DND-41 (cell line): ENCODE data around the gene DDC.

Experiments
- ATAC-seq: fragments of 200-7000 bp; cut with Tn5 transposase; 3 replicates; pipeline ENCODE4 v1.9.1; 2021; ENCODE audit warnings: low read depth; ENCODE audit not compliant: insufficient read depth
- DNase-seq: peaks from one replicate; pipeline ENCODE4 v3.0.0-alpha.2; 2020
- H2AFZ ChIP-seq: 2 replicates; pipeline ENCODE4 v1.6.0; 2012; ENCODE audit warnings: low read depth, low read length
- H3K27ac ChIP-seq: 2 replicates; pipeline ENCODE4 v1.5.1; 2012; ENCODE audit warnings: low read length, inconsistent platforms
- H3K27me3 ChIP-seq: fragments of 200-600 bp; sonication (generic); 2 replicates; pipeline ENCODE4 v1.6.0; 2012; ENCODE audit warnings: low read length, mild to moderate bottlenecking, inconsistent platforms; ENCODE audit not compliant: insufficient read depth, poor library complexity
- H3K36me3 ChIP-seq: 2 replicates; pipeline ENCODE4 v1.5.1; 2012; ENCODE audit warnings: low read length, inconsistent platforms; ENCODE audit not compliant: insufficient read depth
- H3K4me1 ChIP-seq: 2 replicates; pipeline ENCODE4 v1.5.1; 2012; ENCODE audit warnings: mild to moderate bottlenecking, low read length; ENCODE audit not compliant: insufficient read depth
- H3K4me2 ChIP-seq: 2 replicates; pipeline ENCODE4 v1.6.0; 2012; ENCODE audit warnings: mild to moderate bottlenecking, moderate library complexity, low read length, inconsistent platforms; ENCODE audit not compliant: insufficient read depth
- H3K4me3 ChIP-seq, 2 experiments: fragments of 200-600 bp in 1 of 2; shearing (Covaris generic) in 1 of 2; 2 replicates each; pipeline ENCODE4 v1.5.1; 2012 to 2016; ENCODE audit warnings: inconsistent platforms in 2 of 2, low read length in 2 of 2, mild to moderate bottlenecking in 2 of 2, low read depth in 1 of 2, moderate library complexity in 1 of 2
- H3K79me2 ChIP-seq: 2 replicates; pipeline ENCODE4 v1.6.0; 2012; ENCODE audit warnings: low read length, inconsistent platforms; ENCODE audit not compliant: insufficient read depth
- H3K9ac ChIP-seq: 2 replicates; pipeline ENCODE4 v1.6.0; 2012; ENCODE audit warnings: low read depth, mild to moderate bottlenecking, inconsistent platforms, low read length, moderate library complexity
- H3K9me3 ChIP-seq: 2 replicates; pipeline ENCODE4 v1.5.1; 2012; ENCODE audit warnings: low read length, moderate library complexity, mild to moderate bottlenecking, inconsistent platforms; ENCODE audit not compliant: insufficient read depth, severe bottlenecking
- H4K20me1 ChIP-seq: 2 replicates; pipeline ENCODE4 v1.6.0; 2012; ENCODE audit warnings: low read length; ENCODE audit not compliant: insufficient read depth
- EZH2 ChIP-seq: IDR thresholded peaks from 3 replicates; pipeline ENCODE4 v1.6.1; 2012; ENCODE audit warnings: borderline replicate concordance, low read depth, mild to moderate bottlenecking, moderate library complexity, low read length, inconsistent platforms; ENCODE audit not compliant: severe bottlenecking
- TF ChIP-seq, protein P1 (sequence below): IDR thresholded peaks from 2 replicates; pipeline ENCODE4 v1.5.1; 2012; ENCODE audit warnings: borderline replicate concordance, low read length, moderate library complexity, mild to moderate bottlenecking; ENCODE audit not compliant: poor library complexity, severe bottlenecking; ENCODE audit errors: extremely low read depth

Gene DDC

DNA sequence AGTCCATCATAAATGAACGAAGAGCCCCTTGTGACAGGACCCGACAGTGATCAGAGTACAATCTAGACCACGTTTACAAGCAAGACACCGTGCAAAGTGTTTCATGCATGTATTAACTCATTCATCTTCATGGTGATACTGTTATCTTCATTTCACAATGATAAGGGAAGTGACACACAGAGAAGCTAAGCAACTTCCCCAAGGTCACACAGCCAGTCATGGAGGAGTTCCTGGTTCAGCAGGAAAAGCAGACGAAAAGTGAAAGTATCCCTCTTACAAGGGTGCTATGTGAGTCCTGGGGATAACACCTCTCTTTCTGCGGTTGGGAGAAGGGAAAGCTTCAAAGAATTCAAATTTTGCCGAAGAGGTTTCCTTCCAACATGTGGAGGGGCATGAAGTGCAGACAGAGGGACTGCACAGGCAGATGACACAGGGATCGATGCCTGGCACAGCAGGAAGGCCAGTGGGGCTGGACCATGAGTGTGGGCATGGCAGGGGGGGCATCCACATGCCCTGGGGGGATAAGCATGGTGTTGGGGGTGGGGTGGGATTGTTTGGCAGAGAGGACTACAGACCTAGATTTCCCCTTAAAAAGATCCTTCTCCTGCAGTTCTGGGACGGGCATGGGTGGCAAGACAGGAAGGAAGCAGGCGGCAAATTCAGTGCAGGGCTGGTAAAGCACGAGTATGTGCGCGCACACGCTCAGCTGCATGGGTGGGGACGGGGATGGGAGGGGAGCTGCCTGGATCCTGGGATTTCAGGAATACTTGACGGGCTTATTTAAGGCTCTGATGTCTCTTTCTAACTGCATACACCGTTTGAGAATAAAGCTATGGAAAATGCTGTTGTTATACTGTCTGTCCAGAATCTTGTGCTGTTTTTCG, 33.5 kb upstream of the DDC start:
- H3K79me2 ChIP-seq, result no peaks in the 10 kb centered on the region
- H3K27me3 ChIP-seq, result peaks cover 7% of the 10 kb centered on the region
- H2AFZ ChIP-seq, result no peak overlapping the region
- no peaks in the 10 kb centered on the region for H3K9me3 ChIP-seq
- H3K4me1 ChIP-seq, result no peaks in the 10 kb centered on the region
- ATAC-seq, result no peak
- no peak overlapping the region for H3K9ac ChIP-seq
- no peak overlapping the region for H3K4me2 ChIP-seq
- H3K4me3 ChIP-seq, result no peak overlapping the region
- TF ChIP-seq EZH2, result no peak
- TF ChIP-seq, protein P1, sequence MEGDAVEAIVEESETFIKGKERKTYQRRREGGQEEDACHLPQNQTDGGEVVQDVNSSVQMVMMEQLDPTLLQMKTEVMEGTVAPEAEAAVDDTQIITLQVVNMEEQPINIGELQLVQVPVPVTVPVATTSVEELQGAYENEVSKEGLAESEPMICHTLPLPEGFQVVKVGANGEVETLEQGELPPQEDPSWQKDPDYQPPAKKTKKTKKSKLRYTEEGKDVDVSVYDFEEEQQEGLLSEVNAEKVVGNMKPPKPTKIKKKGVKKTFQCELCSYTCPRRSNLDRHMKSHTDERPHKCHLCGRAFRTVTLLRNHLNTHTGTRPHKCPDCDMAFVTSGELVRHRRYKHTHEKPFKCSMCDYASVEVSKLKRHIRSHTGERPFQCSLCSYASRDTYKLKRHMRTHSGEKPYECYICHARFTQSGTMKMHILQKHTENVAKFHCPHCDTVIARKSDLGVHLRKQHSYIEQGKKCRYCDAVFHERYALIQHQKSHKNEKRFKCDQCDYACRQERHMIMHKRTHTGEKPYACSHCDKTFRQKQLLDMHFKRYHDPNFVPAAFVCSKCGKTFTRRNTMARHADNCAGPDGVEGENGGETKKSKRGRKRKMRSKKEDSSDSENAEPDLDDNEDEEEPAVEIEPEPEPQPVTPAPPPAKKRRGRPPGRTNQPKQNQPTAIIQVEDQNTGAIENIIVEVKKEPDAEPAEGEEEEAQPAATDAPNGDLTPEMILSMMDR, result no peak
- no peaks in the 10 kb centered on the region for H4K20me1 ChIP-seq
- no peaks in the 10 kb centered on the region for H3K36me3 ChIP-seq
- no peak overlapping the region for H3K27ac ChIP-seq
- DNase-seq, result no peak

DNA sequence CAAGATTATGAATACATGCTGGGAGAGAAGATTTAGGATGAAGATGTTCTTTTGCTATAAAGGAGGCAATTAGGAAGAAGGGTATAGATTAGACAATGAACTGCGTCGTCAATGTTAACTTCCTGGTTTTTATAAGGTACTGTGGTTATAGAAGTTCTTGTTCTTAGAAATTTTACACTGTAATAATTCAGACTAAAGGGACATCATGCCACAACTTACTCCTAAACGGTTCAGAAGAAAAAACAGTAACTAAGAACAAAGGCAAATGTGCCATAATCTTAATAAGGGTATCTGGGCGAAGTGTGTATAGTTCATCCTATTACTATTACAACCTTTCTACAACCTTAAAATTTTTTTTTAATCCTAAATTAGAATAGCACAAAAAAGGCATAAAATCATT, 31.3 kb upstream of the DDC start:
- no peak overlapping the region for H3K4me3 ChIP-seq
- H3K79me2 ChIP-seq, result no peaks in the 10 kb centered on the region
- no peak for ATAC-seq
- no peaks in the 10 kb centered on the region for H3K4me1 ChIP-seq
- H3K9ac ChIP-seq, result no peak overlapping the region
- no peak for DNase-seq
- H3K4me2 ChIP-seq, result no peak overlapping the region
- no peaks in the 10 kb centered on the region for H3K36me3 ChIP-seq
- TF ChIP-seq, protein P1, result no peak
- no peak for TF ChIP-seq EZH2
- H2AFZ ChIP-seq, result no peak overlapping the region
- H4K20me1 ChIP-seq, result no peaks in the 10 kb centered on the region
- peaks cover 16% of the 10 kb centered on the region for H3K27me3 ChIP-seq
- H3K27ac ChIP-seq, result no peak overlapping the region
- no peaks in the 10 kb centered on the region for H3K9me3 ChIP-seq

DNA sequence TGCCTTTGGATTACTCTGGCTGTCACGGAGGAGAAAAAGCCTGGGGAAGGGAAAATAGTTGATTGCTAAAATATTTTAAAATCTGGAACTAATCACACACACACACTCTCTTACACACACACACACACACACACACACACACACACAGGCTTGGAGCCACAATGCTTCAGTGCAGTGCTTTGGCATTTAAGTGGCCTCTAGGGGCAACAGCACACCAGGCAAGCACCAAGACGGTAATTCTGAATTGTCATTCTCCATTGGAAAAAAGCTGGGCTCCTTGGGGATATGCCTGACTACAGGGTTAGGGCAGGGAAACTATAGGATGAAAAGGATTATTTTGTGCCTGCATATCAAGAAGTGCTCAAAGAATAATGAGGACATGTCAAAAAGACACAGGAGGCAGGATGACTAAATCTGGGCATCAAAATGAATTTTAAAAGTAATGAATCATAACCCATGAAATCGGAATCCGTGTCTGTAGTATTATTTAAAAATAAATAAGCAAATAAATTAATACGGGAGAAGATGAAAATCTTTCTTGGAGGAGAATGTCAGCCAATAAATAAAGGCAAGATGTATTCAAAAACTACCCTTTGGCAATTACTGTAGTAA, 30.4 kb upstream of the DDC start:
- Histone ChIP-seq H2AFZ (no peak overlapping the region), H3K9ac (no peak overlapping the region), H4K20me1 (no peaks in the 10 kb centered on the region), H3K27me3 (peaks cover 16% of the 10 kb centered on the region), H3K79me2 (no peaks in the 10 kb centered on the region), H3K4me3 (no peak overlapping the region), H3K27ac (no peak overlapping the region), H3K36me3 (no peaks in the 10 kb centered on the region), H3K4me1 (no peaks in the 10 kb centered on the region), H3K4me2 (no peak overlapping the region), H3K9me3 (no peaks in the 10 kb centered on the region)
- peak; percentile 28 for DNase-seq
- ATAC-seq, result peak; percentile 77
- TF ChIP-seq, protein P1, result peak; percentile 63
- TF ChIP-seq EZH2, result no peak
